Lower leg skin (tissue), 4 donors: ENCODE data around the gene AHNAK2. TPM values are rescaled to one million over a fixed set of nuclear protein-coding genes. Genes with fewer than 3 reads are reported as not detected.
A peak's percentile ranks its signal among the peaks of the same experiment; 100 is the strongest.
"Not testable (repeated sequence)": the region's sequence is repeated elsewhere in the genome, so short reads cannot be mapped to it uniquely, and the experiment has no call there.

Source experiments
- DNase-seq, 2 donors: peaks; one replicate each; pipeline ENCODE4 v3.0.0-alpha.2; 2019; ENCODE audit warnings: low spot score in 2 of 2
- H3K4me3 ChIP-seq: fragments of 200-600 bp; sonication (generic); 2 replicates; pipeline ENCODE4 v1.5.1; 2017; ENCODE audit warnings: mild to moderate bottlenecking, low read depth; ENCODE audit not compliant: poor library complexity, severe bottlenecking
- POLR2A ChIP-seq, 2 donors: fragments of 450-650 bp; IDR thresholded peaks; one replicate each; pipeline ENCODE4 v1.6.1; 2016 to 2017; ENCODE audit warnings: antibody characterized with exemption in 2 of 2, mild to moderate bottlenecking in 1 of 2, moderate library complexity in 1 of 2
- WGBS, 2 donors: methylation state at CpG; one replicate each; pipeline ENCODE4 v1.1.5; 2018; 5-methylcytosine and 5-hydroxymethylcytosine counted together
- intact Hi-C: fragments of 100-400 bp; cut with DNase I; formaldehyde crosslinking; loops from one replicate; pipeline ENCODE4 v1.15.0; 2023; ENCODE audit warnings: low total_unique reads
- total RNA-seq, 4 donors: library from RNA; depleted of rRNA; stranded (reverse); fragments of >200 nt; gene quantifications; one replicate each; pipeline ENCODE4 v1.1.0, GENCODE V29; 2016
- TF ChIP-seq, protein P1 (sequence below), 3 donors: fragments of 450-650 bp; IDR thresholded peaks; one replicate each; pipeline ENCODE4 v1.5.1; 2016; ENCODE audit warnings: antibody characterized with exemption in 3 of 3, mild to moderate bottlenecking in 3 of 3, moderate library complexity in 2 of 3

Gene AHNAK2
- total RNA-seq, 4 donors from 2014 or later, result 671 to 950 (median 756) TPM

DNA sequence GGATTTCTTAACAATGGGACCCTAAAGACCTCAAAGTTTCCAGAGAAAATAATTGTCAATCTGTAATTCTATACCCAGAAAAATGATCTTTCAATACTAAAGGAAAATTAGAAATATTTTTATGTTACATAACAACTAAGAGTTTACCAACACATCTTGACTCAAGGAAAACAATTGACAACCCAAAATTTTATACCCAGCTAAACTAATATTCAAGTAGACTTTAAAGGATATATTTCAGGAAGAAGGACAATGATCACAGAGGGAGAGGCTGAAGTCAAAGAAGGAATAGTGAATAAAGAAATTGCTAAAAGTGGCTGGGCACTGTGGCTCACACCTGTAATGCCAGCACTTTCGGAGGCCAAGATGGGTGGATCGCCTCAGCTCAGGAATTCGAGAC lies 66.1 kb downstream of the AHNAK2 start:
- DNase-seq, result no peak
- TF ChIP-seq POLR2A (IDR thresholded peaks at IDR 0.05), result no peak
- TF ChIP-seq, protein P1, sequence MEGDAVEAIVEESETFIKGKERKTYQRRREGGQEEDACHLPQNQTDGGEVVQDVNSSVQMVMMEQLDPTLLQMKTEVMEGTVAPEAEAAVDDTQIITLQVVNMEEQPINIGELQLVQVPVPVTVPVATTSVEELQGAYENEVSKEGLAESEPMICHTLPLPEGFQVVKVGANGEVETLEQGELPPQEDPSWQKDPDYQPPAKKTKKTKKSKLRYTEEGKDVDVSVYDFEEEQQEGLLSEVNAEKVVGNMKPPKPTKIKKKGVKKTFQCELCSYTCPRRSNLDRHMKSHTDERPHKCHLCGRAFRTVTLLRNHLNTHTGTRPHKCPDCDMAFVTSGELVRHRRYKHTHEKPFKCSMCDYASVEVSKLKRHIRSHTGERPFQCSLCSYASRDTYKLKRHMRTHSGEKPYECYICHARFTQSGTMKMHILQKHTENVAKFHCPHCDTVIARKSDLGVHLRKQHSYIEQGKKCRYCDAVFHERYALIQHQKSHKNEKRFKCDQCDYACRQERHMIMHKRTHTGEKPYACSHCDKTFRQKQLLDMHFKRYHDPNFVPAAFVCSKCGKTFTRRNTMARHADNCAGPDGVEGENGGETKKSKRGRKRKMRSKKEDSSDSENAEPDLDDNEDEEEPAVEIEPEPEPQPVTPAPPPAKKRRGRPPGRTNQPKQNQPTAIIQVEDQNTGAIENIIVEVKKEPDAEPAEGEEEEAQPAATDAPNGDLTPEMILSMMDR (IDR thresholded peaks at IDR 0.05), result no peak
- intact Hi-C loops, result no loop called here
- 86 to 88% methylated on average over 3 of the region's 3 CpGs for WGBS, 2 donors
- no peak overlapping the region for H3K4me3 ChIP-seq

DNA sequence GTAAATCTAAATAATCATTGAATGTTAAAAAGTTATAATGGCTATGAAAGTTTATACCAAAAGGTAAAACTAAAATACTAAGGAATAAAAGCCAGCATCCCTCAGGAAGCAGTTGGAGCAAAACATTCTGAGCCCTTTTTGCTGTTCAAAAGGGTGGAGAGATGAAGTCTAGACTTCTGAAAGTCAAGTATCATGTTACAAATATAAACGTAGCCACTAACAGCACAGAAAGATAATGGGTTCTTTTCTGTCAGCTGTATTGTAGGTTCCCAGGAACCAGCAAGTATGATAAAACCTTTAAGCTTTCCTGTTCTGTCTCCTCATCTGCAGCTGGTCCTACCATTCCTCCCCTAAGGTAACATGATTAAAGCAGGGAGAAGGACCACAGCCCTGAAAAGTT lies 69.9 kb downstream of the AHNAK2 start:
- DNase-seq, result no peak
- TF ChIP-seq, protein P1 (IDR thresholded peaks at IDR 0.05), result no peak
- TF ChIP-seq POLR2A (IDR thresholded peaks at IDR 0.05), result no peak
- intact Hi-C loops, result no loop called here
- H3K4me3 ChIP-seq, result no peak overlapping the region
- WGBS, 2 donors, result 10 to 16% methylated on average over 1 of the region's 1 CpG

DNA sequence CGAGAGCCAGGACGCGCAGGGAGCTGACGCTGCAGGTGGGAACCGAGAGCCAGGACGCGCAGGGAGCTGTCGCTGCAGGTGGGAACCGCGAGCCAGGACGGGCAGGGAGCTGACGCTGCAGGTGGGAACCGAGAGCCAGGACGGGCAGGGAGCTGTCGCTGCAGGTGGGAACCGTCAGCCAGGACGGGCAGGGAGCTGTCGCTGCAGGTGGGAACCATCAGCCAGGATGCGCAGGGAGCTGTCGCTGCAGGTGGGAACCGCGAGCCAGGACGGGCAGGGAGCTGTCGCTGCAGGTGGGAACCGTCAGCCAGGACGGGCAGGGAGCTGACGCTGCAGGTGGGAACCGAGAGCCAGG lies 72.6 kb downstream of the AHNAK2 start:
- H3K4me3 ChIP-seq, intact Hi-C loops: not testable (repeated sequence)
- 53 to 75% methylated on average over 20 to 27 of the region's 28 CpGs for WGBS, 2 donors
- DNase-seq, result peak in 1 of 2 donors; percentile 8

DNA sequence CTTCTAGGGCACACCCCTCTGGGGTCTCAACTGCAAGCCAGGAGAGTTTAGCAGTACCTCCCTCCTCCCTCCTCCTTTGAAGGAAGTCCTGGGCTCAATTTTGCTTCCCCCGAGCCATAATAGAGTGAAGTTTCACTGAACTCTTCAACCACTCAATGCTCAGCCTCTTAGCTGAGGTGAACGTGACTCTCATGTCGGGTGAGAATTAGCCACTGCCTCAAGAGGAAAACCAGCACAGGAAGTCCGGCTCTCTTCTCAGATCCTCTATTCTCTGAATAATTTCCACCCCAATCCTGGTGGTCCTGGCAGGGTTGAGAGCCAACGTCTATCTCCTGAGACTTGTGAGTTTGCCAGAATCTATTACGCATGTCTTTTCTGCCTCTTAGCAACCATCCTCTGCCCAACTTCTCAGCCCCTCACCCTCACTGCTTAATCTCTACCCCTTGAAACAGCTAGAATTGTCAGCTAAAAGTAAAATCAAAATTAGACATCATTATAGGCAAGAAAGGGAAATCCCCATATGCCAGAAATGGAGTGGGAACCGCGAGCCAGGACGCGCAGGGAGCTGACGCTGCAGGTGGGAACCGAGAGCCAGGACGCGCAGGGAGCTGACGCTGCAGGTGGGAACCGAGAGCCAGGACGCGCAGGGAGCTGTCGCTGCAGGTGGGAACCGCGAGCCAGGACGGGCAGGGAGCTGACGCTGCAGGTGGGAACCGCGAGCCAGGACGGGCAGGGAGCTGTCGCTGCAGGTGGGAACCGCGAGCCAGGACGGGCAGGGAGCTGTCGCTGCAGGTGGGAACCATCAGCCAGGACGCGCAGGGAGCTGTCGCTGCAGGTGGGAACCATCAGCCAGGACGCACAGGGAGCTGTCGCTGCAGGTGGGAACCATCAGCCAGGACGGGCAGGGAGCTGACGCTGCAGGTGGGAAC lies 73.3 kb downstream of the AHNAK2 start:
- H3K4me3 ChIP-seq, intact Hi-C loops: not testable (repeated sequence)
- whole genome bisulfite sequencing, 2 donors, result 64 to 65% methylated on average over 37 to 38 of the region's 38 CpGs
- peak in 1 of 2 donors; percentile 36 for DNase-seq

DNA sequence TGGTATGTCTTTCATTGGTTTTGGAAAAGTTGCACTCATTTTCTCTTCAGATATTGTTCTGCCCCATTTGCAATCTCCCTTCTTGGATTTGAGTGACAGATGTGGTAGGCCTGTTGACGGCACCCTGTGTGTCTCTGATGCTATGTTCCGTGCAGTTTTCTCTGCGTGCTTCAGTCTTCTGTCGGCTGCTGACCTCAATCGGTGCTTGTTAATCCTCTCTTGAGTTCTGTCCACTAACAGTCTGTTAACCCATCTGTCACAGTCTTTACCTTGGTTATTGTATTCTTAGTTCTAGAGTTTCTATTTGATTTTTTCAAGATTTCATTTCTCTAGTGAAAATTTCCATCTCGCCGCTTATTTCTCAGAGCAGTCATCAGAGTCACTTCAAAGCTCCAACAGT lies 74.2 kb downstream of the AHNAK2 start:
- TF ChIP-seq, protein P1 (IDR thresholded peaks at IDR 0.05), result no peak
- no peak for TF ChIP-seq POLR2A (IDR thresholded peaks at IDR 0.05)
- DNase-seq, result peak in 1 of 2 donors; percentile 36
- no peak overlapping the region for H3K4me3 ChIP-seq
- intact Hi-C loops, result no loop called here
- WGBS, 2 donors, result 91 to 93% methylated on average over 7 of the region's 7 CpGs

DNA sequence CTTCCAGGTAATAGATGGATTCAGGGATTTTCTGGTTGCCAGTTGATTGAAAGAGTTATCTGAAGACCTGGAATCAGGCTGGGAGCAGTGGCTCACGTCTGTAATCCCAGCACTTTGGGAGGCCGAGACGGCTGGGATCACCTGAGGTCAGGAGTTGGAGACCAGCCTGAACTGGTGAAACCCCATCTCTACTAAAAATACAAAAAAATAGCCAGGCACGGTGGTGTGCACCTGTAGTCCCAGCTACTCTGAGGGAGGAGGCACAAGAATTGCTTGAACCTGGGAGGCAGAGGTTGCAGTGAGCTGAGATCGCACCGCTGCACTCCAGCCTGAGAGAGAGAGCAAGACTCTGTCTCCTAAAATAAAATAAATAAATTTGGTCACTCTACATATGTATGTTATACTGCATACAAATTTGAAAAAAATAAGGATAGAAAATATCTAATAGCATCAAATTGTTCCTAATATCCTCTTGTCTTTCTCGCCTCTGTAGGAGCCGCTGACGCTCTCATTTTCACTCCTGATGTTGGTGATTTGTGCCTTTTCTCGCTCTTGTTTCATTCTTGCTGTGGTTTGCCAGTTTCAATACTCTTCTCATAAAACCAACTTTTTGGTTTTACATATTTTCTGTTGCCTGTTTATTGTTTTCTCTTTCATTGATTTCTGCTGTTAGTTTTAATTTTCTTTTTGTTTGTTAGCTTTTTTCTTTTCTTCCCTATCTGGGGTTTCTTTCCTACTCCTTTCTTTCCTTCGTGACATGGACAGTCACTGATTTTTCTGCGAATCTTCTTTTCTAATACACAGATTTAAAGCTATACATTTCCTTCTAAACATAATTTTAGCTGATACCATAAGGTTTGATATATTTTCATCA lies 77.3 kb downstream of the AHNAK2 start:
- intact Hi-C loops, result no loop called here
- peak in 1 of 2 donors; percentile 78 for DNase-seq
- TF ChIP-seq POLR2A (IDR thresholded peaks at IDR 0.05), result no peak
- TF ChIP-seq, protein P1 (IDR thresholded peaks at IDR 0.05), result no peak
- H3K4me3 ChIP-seq, result no peak overlapping the region
- 87% methylated on average over 12 of the region's 12 CpGs for WGBS, 2 donors
